HG02588 (cell line): ENCODE measurements around the gene ADGRB2.

Source experiments
- ATAC-seq: cut with Tn5 transposase; IDR thresholded peaks from one replicate; pipeline ENCODE4 v1.9.1; 2021; ENCODE audit warnings: mild to moderate bottlenecking, moderate library complexity; ENCODE audit not compliant: unreplicated experiment

ADGRB2 gene

DNA sequence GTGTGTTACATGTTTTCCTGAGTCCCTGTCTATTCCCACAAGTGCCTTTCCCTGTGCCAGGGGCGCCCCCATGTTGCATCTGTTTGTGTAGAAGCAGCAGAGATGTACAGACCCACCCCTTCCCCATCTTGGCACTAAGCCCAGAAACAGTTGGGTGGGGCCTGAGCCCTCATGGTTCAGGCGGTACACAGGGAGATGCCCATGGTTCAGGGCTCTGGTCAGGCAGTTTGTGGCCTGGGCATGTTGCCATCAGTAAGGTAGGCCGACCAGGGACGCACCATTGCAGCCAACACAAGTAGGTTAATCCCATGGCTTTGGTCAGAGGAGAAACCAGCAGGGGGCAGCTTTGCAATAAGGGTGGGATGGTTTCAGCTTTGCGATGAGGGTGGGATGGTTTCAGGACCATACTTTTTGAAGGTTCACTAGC, 914 bp upstream of the ADGRB2 start:
- no peak for ATAC-seq

DNA sequence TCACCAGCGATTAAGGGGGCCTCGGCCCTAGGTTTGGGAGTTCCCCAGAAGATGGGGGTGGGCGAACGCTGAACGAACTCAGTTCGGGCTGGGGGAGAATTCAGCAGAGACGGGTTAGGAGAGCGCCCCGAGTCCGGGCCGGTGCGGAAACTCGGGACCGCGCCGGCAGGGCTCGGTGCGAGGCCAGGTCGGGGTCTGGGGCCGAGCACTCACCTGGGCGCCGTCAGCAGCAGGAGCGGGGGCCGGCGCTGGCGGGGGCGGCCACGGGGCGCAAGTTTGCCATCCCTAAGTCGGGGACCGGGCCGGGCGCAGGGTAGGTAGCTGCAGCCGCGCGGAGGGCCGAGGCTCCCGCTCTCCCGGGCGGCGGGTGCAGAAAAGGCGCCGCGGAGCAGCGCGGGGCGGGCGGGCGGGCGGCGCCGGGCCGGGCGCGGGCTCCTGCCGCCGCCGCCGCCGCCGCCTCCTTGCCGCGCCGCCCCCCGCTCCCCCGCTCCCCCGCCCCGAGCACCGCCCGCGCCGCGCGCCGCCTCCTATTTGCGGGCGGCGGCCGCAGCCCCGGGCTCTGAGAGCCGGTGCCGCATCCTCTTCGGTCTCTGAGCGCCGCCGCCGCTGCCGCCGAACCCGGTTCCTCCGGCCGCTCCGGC, 349 bp downstream of the ADGRB2 start:
- no peak for ATAC-seq

DNA sequence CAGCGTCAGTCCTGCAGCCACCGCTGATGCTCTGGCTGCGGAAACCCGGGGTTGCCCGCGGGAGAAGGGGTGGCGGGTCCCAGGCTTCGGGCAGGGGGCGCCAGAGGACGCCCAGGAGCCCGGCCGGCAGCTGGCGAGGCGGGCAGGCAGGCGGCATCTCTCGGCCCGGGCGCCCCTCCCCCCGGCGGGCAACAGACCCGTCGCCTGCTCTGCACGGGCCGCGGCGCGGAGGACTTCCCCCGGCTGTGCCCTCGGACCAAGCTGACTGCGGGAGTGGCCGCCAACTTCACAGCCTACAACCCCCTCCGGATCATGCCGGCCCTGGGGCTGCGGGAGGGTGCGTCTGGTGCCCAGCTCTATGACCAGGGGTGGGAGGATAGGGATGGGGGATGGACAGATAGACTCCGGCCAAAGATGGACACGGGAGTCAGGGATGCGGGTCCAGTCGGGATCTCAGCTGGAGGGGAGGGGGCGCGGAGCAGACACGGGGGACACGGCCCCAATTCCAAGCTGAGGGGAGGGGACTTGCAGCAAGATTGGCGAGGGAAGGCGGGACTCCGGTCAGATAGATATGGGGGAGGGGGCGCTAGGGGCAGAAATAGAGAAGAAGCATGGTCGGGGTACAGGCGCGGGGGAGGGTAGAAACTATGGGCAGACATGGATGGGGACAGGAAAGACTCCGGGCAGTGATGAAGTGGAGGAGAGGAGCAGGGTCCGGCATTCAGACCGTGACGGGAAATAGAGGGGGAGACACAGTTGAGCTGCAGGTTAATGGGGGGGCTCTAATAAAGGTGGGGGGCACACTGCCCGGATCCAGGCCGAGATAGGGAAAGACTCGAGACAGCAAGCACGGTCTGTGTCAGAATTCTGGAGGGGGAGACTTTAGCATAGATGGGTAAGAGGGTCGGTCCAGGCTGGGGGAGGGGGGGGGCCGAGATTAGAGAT, 1.1 kb downstream of the ADGRB2 start:
- no peak for ATAC-seq

DNA sequence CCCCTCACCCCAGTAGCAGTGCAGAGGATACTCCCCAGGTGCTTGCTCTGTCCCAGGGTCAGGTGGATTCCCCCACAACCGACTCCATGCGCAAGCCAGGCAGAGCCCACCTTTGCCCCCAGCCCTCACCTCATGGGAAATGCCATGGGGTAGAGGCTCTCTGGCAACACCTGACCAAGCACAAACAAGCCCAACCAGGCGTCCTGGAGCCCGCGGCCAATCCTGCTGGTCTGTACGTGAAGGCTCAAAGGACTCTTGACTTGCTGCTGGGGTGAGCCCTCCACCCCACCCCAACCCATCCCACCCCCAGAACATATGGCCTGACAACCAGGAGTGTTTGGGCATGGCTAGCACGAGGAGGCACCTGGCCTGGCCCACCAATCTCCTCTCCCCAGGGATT, 1.8 kb downstream of the ADGRB2 start:
- no peak for ATAC-seq

DNA sequence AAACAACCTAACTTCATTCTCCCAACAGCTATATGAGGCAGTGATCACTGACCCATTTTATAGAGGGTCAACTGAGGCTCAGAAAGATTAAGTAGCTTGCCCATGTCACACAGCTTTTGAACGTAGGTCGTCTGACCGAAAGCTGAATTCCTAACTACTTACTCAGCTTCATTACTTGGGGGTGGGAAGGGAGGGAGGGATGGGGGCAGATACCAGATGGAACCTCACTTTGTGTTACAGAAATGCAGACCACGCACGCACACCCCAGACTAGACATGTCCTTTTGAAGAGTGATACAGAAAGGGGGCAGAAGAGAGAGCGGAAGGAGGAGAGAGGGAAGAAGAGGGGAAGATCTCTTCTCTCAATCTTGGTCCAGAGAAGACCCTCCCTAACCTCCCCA, 2.3 kb downstream of the ADGRB2 start:
- ATAC-seq = no peak

DNA sequence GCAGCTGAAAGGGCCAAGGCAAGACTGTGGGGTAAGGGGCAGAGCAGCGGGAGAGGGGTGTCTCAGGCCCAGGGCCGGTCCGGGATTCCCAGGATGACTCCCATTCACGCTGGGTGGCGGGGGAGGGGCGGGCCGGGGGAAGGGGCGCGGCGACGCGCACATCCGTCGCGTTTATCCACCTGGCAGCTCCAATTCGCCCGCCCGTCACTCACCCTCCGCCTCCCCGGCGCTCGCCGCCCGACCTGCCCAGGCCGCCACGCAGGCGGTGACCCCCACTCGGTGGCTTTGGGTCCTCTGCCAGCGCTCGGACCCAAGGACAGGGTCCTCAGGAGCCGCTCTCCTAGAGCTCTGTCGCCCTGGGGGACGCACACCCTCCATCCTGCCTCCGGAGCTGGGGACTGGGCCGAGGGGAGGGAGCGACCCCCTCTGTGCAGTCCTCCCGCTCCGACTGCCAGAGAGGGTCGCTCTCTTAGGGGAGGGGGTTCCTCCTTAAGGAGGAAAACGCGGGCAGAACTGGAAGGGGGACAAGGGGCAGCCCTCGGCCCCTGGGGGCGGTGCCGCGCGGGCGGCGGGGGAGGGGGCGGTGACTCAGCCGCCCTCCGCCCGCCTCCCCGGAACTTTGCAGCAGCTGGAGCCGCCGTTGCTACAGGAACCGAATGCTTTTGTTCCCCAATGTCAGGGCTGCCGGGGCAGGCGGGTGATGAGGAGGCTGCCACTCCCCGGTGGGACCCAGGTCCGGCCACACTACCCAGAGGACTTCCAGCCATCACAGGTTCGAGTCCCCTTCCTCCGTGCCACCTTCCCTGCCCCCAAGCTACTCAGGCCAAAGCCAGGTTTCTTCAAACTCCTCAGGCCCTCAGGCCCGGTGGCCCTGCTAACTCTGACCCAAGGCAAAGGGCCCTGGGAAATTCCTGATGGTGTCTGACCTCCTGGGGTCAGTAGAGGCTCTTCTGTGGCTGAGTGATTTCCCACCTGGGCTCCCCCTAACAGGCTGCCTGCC, 3.4 kb downstream of the ADGRB2 start:
- ATAC-seq = no peak

DNA sequence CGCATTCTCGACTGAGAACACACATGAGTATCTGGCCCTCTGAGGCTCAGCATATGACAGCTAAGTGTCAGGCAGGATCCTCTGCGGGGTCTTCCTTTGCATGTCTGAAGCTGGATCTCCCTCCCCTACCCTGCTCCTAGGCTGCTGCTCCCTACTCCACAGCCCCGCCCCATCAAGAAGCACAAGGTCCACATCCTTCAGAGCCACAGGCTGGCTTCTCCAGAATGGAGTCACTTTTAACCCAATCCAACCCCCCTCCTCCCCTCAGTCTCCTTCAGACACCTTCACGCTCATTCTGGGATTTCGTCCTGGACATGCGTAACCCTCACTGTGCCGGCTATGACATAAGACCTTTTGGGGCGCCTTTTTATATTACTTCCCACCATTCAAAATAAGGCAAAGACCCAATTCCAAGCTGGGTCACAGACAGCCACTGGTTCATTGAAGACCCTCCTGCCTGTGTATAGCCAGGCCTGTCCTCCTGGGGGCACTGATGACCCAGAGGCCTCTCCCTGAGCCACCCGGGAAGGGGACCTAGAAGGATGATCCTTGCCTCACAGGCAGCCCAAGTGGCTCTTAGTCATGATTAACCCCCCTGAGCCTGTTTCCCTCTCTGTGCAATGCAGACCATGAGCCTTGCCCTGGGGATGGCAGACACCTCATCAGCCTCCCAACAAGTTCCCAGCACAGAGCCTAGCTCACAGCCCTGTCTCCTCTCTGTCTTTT, 4.7 kb downstream of the ADGRB2 start:
- ATAC-seq = no peak

DNA sequence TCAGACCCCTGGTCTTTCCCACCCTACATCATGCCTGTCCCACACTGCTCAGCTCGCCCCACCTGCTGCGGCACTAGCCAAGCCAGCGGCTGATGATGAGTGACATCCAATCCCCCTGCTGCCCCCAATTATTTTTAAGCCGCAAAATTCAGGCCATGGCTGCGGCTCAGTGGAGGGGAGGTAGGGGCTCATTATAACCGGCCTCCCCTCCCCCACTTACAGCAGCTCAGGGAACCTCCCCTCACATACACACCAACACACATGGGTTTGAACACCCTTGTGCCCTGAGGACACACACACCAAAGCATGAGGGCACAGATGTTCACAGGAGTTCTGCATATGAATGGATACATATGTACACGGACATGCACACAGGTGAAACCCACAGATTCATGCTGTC, 5.3 kb downstream of the ADGRB2 start:
- no peak for ATAC-seq

DNA sequence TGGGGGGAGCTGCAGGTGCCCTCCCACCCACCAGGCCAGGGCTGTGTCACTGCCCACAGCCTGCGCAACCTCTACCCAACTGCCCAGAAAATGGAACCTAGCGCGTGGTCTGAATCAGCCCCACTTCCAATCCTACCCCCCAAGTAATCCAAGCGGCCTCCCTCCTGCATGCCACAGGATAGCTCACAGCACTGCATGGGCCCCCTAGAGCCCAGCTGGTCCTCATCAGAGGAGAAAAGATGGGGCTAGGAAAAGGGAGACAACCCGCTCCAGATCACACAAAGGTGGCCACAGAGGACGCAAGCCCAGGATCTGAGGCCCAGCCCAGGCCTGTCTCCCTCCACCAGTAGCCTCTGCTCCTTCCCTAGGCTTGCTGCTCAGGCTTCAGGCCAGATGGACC, 6.2 kb downstream of the ADGRB2 start:
- ATAC-seq = no peak

DNA sequence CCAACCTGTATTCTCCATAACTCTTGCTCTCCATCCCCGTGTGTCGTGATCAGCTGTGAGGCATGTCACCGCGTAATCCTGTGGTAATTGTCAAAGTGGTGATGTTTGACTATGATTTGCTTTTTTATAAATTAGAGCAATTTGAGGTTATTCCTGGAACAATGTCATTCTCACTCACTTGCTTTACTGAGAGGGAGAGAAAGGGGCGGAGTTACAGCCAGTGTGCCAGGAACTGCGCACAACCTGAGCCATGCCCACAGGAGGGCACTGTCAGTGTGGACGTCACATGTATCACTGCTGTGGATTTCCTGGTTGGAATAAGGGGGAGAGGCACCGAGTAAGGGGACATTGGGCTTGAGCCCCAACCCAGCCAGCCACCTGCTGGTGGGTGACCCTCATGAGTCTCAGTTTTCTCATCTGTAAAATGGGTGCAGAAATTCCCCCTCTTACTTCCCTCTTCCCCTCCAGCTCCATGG, 6.9 kb downstream of the ADGRB2 start:
- no peak for ATAC-seq

DNA sequence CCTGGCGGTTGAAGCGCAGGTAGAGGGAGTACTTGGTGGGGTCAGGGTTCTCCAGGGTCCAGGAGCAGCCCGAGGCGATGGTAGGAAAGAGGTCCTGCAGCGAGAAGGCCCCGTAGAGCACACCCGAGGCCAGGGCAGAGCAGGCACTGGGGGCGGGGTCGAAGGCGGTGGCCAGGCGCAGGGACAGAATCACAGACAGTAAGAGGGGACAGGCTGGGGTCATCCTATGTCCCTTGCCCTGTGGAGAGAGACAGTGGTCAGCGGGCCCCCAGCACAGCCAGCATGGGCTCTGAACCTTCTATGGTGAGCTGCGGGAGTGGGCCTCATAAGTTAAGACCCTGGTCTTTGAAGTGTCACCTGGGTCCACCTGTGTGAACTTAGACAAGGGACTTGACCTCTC, 7.6 kb downstream of the ADGRB2 start:
- ATAC-seq = no peak

DNA sequence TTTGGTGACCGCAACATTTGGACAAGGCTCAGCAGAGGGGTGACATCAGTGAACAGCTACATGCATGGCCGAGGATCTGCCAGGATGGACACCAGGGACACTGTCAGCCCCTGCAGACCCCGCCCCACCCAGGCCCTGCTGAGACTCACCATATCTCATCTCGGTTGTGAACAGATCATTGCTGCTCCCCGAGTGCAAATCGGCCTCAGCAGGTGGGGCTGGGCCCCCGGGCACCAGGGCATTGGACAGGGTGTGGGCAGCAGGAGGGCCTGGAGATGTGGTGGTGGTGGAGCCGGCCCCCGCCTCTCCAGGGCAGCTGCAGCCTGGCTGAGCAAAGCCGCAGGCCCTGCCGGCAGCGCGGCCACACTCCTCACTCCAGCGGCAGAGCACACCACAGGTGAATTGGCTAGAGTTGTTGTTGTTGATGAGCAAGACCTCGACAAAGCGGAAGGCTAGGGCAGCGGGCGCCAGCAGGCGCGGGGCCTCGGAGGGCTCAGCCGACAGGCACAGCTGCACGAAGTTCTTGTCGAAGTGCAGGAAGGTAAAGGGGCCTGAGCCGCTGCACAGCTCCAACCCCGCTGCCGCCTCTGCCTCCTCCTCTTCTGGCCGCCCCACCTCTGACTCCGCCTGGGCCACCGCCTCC, 8.2 kb downstream of the ADGRB2 start:
- ATAC-seq = no peak

DNA sequence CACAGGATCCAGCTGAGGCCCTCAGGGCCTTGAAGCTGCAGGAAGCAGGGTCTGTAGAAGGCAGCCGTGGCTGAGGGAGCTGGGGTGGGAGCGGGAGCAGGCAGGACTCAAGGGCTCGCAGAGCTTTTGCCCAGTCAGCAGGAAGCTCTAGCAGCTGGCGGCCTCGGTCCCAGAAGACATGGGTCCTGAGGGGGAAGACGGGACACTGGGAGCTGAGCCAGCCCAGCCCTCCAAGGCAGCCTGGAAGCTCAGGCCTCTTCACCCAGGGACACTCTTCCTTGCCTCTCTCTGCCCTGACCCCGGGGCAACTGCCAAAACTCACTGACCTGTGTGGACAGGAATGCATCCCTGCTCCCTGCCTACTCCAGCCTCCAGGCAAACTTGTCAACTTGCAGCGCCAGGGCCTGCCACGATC, 8.9 kb downstream of the ADGRB2 start:
- no peak for ATAC-seq

DNA sequence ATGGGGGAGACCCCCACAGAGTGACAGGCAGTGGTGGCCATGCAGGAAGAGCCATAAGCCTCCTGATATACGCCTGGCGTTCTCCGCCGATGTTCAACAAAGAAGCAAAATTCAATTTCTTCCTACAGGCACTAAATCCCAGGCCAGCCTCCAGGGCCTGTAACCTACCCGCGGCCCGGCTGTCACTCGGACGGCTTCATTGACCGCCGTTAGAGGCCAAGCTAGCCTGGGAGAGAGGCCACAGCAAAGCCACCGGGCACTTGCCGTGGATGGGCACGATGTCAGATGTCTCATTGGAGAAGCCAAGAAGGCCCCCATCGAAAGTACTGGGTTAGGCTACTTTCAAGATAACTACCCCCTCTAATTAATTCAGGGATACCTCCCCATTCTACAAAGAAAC, 9.7 kb downstream of the ADGRB2 start:
- no peak for ATAC-seq

DNA sequence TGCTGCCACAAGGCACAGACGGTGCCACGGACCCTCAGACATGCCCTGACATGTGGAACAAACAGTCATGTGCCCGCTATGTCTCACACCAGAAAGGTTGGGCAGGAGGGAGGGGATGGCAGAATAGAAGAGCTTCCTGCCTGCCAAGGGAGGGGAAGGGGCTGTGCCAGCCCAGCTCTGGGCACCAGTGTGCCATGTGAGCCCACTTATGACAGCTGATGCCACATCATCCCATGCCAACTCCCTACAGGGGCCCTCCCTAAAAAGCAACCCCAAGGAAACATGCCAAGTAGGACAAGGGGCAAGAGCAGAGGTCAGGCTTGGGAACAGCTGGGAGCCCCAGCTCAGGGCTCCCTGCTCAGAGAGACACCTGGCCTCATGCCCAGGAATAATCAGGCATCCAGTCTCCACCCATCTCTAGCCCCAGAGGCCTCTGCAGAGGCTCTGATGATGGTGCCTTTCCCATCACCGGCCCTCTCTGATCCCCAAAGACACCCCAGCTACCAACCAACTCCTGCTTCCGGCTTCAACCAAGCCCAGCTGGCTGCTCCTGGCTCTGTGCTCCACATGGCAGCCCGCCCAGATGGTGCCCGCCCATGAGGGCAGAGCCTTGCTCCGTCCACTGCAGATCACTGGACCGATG, 10.3 kb downstream of the ADGRB2 start:
- ATAC-seq = no peak

DNA sequence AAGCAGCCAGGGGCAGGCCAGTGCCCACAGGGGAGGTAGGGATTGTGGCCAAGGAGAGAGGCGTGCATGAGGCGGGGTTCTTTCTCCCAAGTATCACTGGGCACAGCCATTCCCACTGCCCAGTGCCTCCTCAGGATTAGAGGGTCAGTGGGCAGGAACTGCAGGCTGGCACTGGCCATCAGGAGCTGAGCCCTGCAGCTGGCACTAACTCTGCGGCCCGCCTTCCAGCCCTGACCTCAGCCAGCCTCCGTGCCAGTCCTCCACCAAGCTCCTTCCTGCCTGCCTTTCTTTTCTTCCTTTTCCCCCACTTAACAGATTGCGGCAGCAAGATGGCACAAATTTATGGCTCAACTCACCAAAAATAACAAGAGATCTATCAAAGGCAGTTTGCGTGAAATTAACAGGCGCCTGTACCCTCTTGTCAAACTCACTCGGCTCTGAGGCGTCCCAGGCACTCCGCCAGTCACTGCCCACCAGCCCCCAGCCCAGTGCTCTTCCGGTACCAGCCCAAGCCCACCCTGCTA, 11.1 kb downstream of the ADGRB2 start:
- no peak for ATAC-seq

DNA sequence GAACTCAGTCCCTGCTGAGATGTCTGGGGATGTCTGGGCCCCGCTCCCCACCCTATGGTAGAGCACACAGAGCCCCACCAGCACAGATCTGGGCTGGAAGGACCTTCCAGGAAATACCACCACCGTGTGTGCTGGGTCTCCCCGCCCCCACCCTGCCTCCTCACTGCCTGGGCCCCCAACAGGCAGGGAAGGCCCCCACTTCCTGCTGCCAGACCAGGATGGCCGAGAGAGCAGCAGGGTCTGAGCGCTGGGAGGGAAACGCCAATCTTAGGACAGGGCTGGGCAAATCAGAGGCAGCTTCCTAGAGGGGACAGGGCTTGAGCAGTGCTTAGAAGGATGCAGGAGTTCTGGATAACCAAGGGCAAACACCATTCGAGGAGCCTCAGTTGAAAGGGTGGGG, 11.9 kb downstream of the ADGRB2 start:
- ATAC-seq = no peak

DNA sequence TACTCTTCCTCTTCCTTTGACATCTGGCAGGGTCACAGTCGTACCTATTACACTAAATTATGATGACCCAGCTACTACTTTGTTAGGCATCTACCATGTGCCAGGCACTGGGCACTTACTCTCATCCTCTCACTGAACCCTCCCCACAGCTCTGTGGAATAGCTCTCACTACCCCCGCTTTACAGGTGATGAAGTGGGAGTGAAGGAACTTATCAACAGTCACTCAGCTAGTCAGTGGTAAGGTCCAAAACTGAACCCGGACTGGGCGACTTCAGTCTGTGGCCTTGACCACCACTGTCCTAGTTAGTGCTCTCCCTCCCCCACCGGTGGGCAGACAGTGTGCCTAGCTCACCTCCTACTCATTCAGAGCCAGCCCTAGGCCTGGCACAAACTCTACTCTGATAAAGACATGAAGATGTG, 12.3 kb downstream of the ADGRB2 start:
- ATAC-seq = no peak

DNA sequence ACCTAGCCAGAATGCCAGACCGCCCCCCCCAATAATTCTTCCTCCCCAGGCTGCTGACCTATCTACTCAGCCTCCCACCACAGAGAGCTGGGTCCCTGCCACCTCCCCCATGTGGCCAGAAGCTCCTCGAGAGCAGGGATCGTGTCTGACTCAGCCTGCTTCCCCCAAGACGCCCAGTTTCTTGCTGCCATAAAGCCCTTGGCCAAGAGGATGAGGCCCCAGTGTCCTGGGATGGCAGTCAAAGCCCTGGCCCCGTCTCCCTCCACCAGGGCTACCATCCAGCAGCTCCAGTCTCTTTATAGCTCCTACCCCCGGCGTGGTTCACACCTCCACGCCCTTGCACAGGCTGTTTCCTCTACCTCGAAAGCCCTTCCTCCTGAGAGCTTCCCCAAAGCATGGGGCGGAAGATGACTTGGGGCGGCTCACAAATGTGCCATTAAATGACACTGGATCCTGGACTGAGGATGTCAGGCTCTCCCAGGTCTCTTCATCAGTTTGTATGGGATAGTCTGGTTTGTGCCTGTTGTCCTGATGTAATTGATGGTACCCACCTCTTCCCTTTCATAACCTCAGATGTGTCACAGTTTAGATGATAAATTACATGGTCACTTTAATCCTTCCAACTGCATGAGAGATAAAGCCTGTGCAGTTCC, 13.2 kb downstream of the ADGRB2 start:
- no peak for ATAC-seq
